GM18858 (cell line): ENCODE data around the gene WNT6.
"Not testable (repeated sequence)": the region's sequence is repeated elsewhere in the genome, so short reads cannot be mapped to it uniquely, and the experiment has no call there.

Experiments
- ATAC-seq: cut with Tn5 transposase; IDR thresholded peaks from one replicate; pipeline ENCODE4 v1.9.1; 2021; ENCODE audit not compliant: unreplicated experiment

Gene WNT6

GRCh38 chr2:218829868-218830451 is 29.6 kb upstream of the WNT6 start:
- ATAC-seq: no peak

DNA sequence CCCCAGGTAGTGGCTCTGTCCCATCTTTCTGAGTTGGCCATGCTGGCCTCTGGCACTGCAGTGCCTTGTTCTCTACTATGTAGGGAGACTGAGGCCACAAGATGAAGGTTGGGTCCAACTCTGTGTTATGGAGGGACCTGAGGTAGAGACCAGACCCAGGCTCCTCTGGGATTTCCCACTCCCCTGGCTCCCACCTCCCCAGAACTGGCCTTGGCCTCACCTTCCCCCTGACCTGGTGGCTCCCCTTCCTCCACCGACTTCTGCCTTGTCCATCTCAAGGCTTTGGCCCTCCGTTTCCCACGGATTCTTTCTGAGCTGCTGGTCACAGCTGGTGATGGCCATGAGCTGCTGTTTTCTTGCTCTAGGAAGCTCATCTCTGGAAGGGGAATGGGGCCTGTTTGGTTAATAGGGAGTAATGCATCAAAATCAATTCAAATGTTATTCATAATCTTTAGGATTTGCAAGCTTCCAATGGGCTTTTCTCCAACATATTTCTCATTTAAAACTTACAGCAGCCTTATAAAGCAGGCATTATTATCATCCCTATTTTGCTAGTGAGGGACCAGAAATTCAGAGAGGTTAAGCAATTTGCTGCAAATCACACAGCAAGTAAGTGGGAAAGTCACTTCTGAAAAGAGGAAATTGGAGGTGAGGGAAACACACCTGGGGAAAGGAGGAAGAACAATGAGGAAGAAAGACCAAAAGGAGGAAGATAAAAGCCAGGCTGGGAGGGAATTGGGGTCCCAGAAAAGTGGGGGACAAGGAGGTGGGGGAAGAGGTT is 28.9 kb upstream of the WNT6 start:
- no peak for ATAC-seq

- ATAC-seq: no peak
Observed at GRCh38 chr2:218831378-218831990, 28.1 kb upstream of the WNT6 start, which contains the start of gene PRKAG3. PRKAG3 (minus strand) TSS chr2:218831803.

- ATAC-seq: no peak
Observed at GRCh38 chr2:218832081-218832480, 27.5 kb upstream of the WNT6 start.

- no peak for ATAC-seq
Observed at GRCh38 chr2:218832520-218832919, 27.1 kb upstream of the WNT6 start.

GRCh38 chr2:218833023-218833609 is 26.5 kb upstream of the WNT6 start:
- no peak for ATAC-seq

DNA sequence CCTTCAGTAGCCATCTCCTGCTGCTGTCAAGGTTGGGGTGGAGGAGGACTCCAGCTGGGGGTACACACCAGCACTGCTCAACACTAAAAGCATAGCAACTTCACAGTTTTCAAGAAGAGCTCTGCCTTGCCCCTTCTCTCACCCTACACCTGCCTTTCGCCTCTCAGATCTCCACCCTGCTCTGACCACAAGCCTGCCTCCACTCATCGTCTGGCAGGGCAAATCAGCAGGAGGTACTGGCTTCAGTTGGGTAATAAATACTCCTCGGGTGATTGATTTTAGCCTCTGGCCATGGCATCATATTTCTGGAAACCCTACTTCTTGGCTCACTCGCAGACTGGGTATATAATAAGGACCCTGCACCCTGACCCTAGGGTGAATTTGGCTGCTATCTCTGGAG is 24.9 kb upstream of the WNT6 start:
- ATAC-seq: no peak

DNA sequence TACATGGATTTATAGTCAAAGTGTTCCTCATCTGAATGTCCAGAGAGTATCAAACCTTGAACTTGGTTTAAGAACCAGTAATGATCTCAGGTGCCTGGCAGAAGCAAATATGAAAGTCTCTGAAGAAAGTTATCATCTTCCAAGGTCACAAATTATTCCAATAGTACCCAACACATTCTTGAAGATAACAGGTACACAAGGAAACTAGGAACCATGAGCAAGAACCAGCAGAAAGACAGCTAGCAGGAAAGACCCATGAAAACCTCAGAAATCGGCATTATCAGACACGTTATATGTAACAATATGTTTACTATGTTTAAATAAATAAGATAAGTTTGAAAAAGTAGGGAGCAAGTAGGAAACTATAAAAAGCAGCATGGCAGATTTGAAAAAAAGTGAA is 22.1 kb upstream of the WNT6 start:
- no peak for ATAC-seq

DNA sequence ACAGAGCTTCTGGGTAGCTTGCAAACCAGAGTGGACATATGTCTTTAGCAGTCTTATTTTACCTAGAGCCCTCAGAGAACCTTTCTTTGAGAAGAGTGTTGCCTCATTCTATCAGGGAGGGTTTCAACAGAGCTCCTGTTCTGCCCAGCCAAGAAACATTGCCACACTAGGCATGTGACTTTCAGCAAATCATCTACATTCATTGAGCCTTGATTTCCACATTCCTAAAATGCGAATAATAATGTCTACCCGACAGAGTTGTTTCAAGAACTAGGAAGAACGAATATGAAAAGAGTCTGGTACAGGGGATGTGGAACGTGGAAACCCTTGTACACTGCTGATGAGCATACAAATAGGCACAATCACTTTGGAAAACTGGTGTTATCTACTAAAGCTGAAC is 20.2 kb upstream of the WNT6 start:
- ATAC-seq: no peak

DNA sequence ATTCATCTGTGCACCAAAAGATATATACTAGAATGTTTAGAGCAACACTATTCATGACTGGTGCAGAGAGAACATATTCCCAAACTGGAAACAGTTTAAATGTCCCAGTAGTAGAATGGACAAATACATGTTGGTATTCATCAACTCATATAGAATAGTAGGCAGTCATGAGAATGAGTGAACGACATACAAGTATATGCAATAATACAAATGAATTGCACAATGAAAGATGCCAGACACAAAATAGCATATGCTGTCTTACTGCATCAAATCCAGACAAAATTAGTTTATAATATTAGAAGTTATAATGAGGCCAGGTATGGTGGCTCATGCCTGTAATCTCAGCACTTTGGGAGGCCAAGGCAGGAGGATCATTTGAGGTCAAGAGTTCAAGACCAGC is 19.7 kb upstream of the WNT6 start:
- no peak for ATAC-seq

GRCh38 chr2:218844334-218844733 is 15.3 kb upstream of the WNT6 start:
- ATAC-seq: not testable (repeated sequence)

- ATAC-seq: not testable (repeated sequence)
Observed at GRCh38 chr2:218846963-218847362, 12.6 kb upstream of the WNT6 start.

DNA sequence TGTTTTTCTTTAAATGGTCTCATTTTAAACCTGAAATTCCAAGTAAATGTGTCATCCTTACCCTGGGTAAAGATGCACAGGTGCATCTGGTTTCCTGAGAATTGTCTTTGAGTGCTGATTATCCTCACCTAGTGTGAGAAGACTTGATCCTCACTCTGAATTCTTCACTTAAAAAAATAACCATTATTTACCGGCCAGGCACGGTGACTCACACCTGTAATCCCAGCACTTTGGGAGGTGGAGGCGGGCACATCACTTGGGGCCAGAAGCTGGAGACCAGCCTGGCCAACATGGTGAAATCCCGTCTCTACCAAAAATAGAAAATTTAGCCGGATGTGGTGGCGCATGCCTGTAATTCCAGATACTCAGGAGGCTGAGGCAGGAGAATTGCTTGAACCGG is 9.9 kb upstream of the WNT6 start:
- no peak for ATAC-seq

DNA sequence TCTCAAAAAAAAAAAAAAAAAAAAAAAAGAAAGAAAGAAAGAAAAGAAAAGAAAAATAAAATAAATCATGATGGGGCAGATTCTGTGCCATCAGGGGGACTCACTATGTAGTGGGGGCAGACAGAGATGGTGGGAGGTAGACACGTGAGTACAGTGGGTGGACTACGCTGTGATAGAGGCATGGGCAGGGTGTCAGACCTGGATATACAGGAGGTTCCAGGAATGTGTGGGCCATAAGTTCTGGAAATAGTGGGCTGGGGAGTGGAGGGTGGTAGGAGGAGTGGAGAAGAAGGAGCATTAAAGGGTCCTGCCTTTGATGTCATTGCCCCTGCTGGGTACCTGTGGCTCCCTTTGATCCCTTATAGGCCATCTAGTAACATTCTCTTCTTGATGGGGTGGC is 8.8 kb upstream of the WNT6 start:
- no peak for ATAC-seq

- no peak for ATAC-seq
Observed at GRCh38 chr2:218851286-218851685, 8.3 kb upstream of the WNT6 start.

GRCh38 chr2:218852911-218853667 is 6.5 kb upstream of the WNT6 start:
- ATAC-seq: no peak

DNA sequence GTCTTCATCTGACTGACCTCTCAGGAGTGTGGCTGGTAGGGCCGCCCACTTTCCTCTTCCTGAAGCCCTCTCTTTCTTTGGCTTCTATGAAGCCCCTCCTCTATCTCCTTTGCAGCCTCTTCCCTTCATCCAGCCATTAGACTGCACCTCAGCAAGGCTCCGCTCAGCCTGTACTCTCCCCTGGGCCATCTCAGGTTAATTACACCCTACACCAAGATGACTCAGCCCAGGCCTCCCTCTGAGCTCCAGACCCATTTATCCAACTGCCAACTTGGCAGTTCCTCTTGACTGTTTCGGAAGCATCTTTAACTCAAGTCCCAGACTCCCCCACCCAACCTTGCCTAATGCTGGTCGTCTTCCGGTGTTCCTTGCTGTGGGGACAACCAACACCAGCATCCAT is 5.8 kb upstream of the WNT6 start:
- ATAC-seq: no peak

GRCh38 chr2:218854860-218855259 is 4.7 kb upstream of the WNT6 start:
- no peak for ATAC-seq

DNA sequence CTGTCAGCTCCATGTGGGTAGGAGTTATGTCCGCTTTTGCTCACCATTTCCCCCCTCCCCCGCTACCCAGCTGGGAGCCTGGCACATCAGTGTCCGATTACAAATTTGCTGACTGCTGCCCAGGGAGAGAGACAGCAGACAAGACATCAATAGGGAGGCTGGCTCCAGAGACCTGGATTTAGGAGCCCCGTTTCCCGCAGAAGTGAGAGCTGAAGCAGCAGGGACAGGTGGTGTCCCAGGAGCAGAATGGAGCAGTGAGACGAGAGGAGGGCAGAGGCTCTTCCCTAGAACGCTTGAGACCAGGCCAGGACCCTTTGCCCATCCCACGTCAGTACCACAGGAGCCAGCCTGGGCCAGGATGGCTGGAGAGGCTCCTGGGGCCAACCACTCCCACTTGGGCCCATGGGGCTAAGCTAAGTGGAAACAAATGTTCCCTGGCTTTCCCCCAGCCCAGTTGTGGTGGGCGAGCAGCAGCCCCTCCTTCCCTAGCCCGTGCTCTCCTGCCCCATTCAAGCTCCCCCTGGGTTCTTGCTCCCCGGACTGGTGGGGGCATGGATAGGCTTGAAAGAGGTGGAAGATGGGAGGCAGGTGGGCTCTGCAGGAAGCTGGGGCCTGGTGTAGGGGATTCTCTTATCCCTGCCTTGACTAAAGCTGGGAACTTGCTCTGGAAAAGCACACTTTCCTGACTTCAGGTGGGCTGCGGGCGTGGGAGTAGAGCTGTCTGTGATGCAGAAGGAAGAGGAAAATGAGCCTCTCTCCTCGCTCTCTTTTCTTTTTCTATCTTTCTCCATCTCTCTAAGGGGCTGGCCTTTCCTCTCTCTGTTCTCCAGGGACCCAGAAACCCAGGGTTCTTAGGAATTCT is 4.1 kb upstream of the WNT6 start:
- no peak for ATAC-seq

DNA sequence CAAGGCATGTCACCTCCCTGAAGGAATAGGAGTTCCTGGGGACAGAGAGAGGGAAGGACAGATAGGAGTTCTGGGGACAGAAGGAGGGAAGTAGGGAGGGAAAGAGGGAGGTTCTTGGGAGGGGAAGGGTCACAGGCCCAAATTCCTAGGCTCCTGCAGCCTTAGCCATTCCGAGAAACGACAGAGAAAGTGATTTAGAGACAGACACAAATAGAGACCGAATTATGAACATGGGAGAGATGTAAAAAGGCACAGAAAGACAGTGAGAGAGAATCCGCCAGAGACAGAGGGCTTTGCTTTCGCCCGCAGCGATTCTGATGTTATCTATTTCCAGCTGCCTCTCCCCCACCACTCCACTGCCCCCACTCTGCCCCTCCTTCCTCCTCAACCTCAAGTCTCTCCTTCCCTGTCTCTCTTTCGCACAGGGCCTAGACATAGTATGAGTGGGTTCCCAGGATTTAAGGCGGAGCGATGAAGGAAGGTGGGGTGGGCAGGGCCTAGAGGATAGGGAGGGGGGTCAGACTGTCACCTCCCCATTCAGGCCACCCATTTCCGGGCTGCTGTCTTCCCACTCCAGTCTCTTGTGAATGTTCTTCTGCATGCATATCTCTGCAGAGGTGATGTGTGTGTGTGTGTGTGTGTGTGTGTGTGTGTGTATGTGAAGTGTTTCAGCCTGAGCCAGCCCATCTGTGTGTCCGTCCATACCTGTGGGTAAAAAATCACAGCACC is 3.3 kb upstream of the WNT6 start:
- ATAC-seq: no peak
